Colon (tissue), 2 donors: ENCODE results near the gene CRMP1.
"Not testable (repeated sequence)": the region's sequence is repeated elsewhere in the genome, so short reads cannot be mapped to it uniquely, and the experiment has no call there.

ENCODE experiments used
- FAIRE-seq: peaks from 2 replicates; lab custom pipeline; 2012; peaks lifted over from hg19 to GRCh38; lab: Jason Lieb, UNC
- donor health status: control.
- donor health status: control.

Gene CRMP1

DNA sequence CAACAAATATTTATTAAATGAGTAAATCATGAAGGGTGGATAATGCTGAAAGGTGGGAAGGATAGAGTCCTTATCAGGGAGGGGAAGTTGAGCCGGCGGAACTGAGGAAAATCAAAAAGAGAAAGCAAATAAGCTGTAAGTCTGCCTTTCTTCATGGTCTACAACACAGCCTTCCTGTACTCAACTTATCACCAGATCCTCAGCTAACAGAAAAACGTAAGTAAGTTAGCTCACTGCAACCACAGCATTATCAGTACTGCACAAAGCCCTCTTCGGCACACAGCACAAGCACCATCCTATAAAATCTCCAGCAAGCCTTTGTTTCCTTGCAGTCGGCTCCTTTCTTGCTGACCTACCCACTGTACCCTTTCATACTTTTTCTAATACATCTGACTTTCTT lies 70.3 kb downstream of the CRMP1 start:
- FAIRE-seq = no peak

DNA sequence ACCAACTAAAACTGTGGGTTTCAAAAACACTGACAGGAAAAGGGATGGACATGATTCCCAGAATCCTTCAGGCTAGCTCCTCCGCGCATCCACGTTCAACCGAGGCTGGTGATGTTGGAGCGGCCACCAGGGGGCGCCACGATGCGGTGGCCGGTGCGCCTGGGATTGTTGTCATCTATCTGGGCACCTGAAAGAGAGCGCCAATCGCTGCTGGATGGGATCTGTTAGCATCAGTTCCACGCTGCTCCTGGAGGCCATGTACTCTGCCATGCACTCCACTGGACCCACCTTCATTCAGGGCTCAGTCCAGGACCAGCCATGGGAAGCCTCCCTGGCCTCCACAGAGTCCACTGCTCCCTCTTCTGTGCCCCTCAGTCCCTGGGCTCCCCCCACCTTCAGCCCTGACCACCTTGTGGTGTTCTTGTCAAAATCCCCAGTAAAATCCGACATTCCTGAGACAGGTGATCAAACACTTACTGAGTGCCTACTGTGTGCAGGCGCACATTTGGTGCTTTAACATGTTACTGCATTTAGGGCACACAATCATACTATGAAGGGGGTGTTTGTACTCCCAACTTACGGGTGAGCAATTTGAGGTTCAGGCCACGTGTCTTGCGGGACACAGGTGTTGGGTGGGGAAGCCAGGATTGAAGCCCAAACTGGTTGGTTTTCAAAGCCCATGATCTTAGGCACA lies 71.1 kb downstream of the CRMP1 start:
- FAIRE-seq = no peak

DNA sequence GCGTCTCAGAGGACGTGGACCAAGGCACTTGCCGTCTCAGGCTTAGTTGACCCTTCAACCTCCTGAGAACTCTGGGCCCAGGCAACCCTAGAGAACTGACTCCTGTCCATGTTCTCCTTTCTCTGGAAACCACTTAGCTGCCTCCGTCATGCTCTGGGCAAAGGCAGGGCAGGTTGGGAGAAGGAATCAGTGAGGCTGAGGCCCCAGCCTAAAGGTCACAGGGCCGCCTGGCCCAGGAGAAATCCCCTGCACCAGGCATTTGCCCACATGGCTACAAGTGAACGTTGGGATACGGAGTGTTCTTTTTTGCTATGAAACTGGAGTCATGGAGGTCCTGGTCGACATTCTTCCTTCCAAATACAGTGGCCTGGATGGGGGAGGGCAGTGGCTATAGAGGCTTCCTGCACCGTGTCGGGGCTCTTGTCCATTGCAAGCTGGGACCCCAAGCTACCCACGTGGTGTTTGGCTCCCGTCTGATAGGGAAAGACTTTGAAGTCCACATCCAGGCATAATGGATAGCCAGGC lies 76.0 kb downstream of the CRMP1 start:
- FAIRE-seq = no peak

DNA sequence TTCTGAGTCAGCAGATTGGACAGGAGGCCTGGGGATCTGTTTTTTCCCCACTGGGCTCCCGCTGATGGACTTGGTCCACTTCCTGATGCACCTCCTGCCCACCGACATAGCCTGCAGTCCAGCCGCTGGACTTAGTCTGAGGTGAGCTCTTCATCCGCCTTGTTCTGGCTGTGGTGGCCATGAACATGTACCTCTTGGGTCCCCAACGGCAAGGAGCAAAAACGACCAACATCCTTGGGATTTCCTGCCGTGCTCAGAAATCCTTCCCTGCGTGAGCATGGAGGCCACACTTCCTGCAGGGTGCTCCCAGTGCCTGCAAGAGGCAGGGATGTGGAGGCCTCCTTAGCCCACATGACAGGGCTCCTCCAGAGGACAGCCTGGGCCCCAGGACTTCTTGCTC lies 76.8 kb downstream of the CRMP1 start:
- no peak for FAIRE-seq

DNA sequence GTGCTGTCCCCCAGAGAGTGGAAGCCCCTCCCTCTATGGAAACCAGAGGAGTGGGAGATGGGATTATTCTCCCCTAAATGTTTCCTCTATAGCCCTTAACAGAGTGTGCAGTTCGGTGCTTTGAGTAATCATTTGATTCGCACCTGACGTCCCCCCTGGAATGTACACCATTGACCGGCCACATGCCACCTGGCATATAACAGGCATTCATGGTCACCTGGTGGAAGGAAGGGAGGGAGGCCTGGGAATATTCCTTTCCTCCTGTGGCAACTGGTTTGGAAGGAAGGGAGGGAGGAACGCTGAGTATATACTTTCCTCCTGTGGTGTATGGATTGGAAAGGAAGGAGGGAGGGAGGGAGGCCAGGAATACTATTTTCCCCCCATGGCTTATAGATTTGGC lies 77.2 kb downstream of the CRMP1 start:
- FAIRE-seq = no peak

DNA sequence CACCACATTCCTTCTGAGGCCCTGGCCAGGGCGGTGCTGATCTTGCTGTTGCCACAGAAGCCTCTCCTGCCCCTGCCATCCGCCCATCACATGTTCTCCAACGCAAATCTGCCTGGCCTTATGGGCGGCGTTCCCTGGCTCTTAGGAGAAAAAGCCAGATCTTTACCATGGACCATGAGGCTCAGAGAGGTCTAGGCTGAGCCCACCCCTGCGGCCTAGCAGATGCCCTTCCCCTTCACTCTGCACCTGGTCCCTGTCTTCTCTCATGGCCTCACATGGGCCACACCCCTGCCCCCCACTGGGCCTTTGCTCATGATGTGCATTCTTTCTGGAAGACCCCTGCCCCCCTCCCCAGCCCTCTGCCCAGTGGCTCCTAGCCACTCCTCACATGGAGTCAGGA lies 78.5 kb downstream of the CRMP1 start:
- no peak for FAIRE-seq

DNA sequence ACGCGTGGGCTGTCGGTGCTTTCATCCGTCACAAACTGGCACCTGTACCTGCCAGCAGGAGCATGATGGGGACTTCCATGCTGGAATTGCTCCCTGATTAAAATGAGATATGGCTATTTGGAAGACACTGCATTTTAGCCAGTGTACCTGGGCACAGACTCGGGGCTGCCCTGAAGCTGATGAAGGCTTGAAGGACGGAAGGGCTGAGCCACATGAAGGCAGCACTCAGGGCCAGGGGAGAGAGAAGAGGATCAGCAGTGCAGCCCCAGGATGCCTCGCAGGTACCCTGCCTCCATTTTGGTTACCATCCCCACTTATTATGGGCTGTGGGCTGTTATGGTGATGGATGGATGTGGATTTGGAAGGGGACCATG lies 79.0 kb downstream of the CRMP1 start:
- no peak for FAIRE-seq

DNA sequence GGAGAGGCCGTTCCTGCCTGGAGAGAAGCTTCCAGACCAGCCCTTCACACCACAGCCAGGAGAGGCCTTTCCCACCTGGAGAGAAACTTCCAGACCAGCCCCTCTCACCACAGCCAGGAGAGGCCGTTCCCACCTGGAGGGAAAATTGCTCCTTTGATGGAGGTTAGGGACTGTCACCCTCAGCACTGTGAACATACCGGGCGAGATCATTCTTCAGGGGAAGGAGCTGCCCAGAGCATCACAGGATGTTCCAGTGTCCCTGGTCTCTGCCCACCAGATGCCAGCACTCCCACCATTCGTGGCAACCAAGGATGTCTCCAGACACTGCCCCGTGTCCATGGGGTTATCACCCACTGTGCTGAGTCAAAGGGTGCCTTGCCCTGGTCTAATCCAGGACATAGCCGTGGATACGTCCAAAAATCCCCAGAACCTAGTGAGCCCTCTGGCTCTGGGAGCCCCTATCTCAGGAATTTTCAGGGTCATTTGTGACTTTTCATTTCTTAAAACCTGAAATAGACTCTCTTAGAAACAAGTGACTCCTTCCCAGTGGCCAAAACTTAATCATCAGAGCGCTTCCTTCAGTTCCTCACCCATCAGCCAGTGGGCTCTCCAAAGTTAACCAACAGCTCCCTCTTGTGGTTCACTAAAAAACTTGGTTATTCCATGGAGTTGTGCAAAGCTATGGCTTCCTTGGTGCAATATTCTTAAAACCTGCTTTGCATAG lies 80.2 kb downstream of the CRMP1 start:
- FAIRE-seq = no peak

DNA sequence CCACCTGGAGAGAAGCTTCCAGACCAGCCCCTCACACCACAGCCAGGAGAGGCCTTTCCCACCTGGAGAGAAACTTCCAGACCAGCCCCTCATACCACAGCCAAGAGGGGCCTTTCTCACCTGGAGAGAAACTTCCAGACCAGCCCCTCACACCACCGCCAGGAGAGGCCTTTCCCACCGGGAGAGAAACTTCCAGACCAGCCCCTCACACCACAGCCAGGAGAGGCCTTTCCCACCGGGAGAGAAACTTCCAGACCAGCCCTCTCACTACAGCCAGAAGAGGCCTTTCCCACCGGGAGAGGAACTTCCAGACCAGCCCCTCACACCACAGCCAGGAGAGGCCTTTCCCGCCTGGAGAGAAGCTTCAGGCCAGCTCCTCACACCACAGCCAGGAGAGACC lies 80.8 kb downstream of the CRMP1 start:
- FAIRE-seq = not testable (repeated sequence)

DNA sequence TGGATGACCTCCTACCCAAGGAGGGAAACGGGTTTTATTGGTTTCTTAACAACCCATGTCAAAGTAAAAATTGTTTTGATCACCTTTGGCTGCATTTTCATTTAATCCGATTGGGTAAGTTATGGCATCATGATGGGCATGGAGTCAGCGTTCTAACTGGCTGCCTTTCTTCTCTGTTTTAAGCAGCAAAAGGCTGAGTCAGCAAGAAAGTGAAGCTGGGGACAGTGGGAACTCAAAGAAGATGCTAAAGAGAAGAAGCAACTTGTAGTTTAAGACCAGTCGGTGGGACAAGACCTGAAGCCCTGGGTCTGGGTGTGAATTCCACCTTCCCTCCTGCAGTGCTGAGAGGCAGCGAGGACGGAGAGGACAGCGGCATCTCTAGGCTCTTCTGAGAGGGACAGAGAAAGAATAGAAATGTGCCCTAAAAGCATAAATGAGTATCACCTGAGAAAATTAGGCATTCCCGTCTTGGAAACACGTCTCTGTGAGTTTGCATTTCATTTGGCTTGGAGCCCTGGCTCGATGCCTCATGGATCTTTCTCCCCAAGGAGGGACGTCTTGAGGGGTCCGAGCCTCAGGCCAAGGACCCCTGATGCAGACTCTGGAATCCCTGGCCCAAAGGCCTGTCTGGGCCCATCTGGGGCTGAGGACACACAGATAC lies 82.0 kb downstream of the CRMP1 start:
- no peak for FAIRE-seq

DNA sequence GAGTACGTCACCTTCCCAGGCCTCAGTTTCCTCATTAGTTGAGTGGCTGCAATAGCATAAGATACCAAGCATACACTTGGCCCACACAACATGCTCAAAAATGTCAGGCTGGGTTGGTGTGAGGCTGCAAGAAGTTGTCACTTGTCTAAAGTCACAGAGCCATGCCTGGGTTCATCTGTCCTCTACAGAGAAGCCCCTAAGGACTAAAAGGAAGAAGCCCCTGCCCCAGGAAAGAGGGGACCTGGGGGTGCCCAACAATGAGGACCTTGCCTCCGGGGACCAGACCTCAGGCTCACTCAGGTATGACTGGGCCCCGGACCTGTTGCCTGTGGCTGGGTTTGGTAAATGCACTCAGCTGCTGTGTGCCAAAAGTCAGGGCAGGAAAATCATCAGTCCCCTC lies 82.7 kb downstream of the CRMP1 start:
- FAIRE-seq = no peak

DNA sequence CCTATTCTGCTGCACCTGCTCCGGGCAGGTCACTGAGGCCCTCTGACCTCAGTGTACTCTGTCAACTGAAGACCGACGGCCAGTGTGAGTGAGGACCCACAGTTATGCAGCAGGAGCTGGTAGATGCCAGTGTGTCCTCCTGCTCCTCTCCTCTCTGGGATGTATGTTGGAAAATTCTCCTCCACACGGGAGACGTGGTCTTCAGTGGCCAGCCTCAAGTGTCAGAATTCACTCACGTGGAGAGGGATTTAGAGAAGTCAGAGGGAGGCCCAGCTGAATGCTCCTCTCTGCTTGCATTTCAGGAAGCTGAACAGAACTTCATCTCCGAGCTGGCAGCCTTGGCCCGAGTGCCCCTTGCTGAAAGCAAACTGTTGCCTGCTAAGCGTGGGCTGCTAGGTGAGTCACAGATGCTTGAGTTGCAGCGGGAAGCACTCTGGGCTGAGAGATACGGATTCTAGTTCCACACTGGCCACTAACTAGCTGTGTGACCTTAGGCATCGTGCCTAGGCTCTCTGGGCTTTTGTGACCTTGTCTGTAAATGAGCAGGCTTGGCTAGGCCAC lies 83.6 kb downstream of the CRMP1 start:
- no peak for FAIRE-seq

DNA sequence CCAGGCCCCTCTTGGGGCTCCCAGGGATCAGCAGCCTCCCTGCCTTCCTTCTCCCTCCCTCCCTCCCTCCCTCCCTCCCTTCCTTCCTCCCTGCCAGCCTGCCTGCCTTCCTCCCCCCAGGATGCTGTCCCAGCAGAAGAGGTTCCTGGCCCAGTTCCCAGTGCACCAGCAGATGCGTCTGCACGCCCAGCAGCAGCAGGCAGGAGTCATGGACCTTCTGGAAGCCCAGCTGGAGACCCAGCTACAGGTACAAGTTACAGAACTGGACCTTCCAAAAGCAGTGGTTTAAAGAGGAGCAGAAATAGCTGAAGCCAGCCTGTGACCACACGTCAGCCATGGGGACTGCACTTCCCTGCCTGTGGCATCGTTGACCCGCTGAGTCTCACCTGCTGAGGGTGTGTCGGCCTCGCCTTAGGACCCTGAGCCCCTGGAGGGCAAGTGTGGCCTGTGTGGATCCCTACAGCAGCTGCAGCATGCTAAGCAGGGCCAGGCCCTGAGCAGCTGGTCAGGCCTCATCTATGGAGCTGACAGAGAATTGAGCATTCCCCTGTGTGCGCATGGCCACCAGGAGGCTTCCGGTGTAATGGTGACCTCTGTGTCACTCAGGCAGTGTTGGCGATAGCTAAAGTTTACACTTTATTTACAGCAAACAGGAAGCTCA lies 84.7 kb downstream of the CRMP1 start:
- FAIRE-seq = no peak

DNA sequence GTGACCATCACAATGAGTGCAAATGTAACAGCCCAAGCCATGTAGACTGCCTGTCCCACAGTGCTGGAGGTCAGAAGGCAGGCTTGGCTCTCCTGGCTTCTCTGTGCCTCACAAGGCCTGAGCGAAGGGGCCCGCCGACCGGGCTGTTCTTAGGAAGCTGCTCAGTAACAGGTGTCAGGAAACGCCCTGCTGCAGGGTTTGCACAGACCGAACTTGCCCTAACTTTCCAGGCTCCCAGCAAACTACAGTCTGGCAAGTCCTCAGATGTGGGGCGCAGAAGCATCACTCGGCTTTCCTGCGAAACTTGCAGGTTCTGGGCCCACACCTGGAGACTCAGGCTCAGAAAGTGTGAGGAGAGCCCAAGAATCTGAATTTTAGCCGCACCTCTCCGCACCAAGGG lies 87.6 kb downstream of the CRMP1 start:
- FAIRE-seq = no peak

DNA sequence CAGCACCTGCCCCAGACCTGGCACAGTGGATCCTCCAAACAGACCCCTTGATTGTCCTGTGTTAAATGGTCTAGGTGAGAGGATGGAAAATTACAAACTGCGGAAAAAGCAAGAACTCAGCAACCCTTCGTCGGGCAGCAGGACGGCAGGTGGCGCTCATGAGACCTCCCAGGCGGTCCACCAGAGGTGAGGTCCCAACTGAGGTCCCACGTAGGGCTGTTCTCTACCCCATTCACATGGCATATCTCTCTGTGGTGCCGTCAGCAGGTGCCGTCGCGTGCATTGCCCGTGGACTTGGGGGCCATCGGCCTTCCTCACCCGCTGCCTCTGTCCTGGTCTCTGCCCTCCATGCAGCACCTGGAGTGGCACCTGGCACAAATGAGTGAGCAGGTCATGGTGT lies 88.2 kb downstream of the CRMP1 start:
- FAIRE-seq = no peak

DNA sequence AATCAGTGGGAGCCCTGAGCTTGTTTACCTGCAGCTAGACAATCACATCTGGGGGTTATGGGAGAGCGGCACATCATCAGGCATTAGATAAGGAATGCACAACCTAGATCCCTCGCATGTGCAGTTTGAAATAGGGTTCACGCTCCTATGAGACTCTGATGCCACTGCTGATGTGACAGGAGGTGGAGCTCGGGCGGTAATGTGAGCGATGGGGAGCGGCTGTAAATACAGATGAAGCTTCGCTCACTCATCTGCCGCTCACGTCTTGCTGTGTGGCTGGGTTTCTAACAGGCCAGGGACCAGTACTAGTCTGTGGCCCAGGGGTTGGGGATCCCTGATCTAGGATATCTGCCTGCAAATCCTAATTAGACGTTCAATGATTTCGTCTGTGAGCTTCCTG lies 90.3 kb downstream of the CRMP1 start:
- FAIRE-seq = no peak

DNA sequence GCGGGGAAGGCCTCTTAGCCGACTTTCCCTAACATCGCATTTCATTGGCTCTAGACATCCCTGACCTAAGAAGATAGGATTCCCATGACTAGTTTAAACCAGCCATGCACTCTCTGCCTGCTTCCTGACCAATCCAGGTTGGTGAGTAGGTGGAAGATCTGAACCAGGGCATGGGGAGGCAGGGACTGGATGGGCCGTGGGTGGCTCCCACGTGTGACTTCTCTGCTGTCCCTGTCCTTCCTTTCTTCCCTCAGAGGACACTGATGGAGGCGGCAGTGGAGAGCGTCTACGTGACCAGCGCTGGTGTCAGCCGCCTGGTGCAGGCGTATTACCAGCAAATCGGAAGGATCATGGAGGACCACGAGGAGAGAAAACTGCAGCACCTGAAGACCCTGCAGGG lies 91.2 kb downstream of the CRMP1 start:
- FAIRE-seq = no peak

DNA sequence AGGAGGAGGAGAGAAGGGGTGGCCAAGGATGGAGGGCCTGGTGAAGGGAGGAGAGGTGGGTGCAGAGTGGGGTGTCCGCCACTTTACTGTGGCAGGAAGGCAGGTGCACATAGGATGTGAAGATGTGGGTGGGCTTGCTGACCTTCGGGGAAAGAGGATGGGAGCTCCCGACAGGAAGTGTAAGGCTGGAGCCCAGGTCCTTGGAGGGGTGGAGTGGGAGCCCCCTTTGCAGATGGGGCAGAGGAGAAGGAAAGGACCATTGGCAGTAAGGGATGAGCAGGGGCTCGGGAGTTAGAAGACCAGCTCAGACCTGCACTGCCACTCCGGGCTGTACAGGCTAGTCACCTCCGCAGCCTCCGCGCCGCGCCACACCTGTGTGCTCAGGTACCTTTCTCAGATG lies 92.4 kb downstream of the CRMP1 start:
- no peak for FAIRE-seq

DNA sequence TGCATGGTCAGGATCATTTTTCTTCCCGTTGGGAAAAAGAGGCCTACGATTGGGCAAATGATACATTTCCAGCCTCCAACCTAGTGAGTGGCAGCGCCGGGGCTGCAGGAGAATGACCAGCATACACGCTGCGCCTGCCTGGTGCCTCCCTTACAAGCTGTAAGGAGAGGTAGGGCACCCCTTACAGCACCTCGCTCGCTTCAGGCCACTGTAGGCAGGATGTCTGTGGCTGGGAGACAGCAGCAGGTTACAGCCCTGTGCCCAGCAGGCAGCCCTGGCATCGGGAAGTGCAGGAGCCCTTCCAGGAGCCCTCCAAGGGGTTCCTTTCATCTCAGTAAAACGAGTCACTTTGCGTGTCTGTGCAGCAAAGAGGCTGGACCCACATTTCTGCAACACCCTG lies 93.5 kb downstream of the CRMP1 start:
- FAIRE-seq = no peak

DNA sequence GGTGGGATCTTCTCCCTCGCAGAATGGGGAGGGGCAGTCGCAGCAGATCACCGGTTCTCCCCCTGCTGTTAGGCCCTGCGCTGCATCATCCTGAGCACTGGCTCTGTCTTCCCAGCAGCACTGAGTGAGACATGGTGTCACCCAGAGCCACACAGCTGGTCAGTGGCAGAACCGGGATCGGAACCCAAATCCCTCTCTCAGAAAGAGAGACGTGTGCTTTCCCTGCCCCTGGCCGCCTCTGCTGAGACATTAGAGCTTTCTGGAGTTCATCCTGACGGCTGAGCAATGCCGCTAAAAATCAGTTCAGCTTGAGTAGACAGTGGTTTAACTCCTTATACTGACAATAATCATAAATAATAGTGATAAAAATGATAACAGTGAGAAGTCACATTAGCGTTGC lies 93.9 kb downstream of the CRMP1 start:
- no peak for FAIRE-seq

DNA sequence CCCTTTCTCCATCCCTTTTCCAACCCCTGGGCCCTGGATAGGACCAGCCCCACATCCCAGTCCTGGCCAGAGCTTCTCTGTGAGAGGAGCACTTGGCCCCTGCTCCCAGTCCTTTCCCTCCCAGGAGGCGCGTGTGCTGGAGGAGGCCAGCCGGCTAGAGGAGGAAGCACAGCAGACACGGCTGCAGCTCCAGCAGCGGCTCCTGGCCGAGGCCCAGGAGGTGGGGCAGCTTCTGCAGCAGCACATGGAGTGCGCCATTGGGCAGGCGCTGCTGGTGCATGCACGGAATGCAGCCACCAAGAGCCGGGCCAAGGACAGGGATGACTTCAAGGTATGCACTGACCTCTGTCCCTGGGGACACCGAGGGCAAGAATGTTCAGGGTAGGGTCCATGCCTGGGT lies 94.4 kb downstream of the CRMP1 start:
- no peak for FAIRE-seq

DNA sequence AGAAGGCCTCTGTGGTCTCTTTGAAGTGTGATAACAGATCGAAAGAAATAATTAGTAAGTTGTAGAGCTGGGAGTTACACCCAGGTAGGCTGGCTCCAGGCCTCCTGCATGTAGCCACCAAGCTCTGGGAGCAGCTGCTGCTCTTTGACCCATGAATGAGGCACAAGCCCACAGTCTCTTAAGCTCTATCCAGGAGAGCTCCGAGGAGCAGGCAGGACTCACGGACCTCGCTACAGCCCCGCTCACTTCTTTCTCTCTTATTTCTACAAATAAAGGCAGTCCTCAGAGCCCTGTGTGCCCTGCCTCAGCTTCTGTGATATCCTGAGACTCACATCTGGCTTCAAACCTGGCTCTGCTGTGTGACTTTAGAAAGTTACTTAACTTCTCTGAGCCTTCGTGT lies 95.0 kb downstream of the CRMP1 start:
- FAIRE-seq = no peak

DNA sequence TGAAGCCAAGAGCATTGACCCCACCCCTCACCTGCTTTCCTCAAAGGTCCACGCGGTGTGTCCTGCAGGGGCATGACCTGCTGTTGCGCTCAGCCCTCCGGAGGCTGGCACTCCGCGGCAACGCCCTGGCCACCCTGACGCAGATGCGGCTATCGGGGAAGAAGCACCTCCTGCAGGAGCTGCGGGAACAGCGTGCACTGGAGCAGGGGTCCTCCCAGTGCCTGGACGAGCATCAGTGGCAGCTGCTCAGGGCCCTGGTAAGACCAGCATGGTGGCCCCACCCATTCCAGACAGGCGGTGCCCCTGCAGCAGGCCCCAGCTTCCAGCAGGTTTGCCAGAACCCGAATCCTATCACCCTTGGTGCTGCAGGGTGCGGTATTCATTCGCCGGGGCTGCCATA lies 95.9 kb downstream of the CRMP1 start:
- no peak for FAIRE-seq
